Germinal center (tissue), 1 donor: ENCODE results near the gene SERPINB10.

Source experiments
- DNase-seq: peaks from one replicate; pipeline ENCODE4 v3.0.0; 2012; ENCODE audit warnings: mixed read lengths, low spot score

The SERPINB10 gene, protein sequence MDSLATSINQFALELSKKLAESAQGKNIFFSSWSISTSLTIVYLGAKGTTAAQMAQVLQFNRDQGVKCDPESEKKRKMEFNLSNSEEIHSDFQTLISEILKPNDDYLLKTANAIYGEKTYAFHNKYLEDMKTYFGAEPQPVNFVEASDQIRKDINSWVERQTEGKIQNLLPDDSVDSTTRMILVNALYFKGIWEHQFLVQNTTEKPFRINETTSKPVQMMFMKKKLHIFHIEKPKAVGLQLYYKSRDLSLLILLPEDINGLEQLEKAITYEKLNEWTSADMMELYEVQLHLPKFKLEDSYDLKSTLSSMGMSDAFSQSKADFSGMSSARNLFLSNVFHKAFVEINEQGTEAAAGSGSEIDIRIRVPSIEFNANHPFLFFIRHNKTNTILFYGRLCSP

GRCh38 chr18:63907664-63908063 lies at the start of gene SERPINB10:
TSS of gene SERPINB10 (plus strand) at chr18:63907958. CDS start at chr18:63915511, 7,553 bp downstream.
- no peak for DNase-seq

DNA sequence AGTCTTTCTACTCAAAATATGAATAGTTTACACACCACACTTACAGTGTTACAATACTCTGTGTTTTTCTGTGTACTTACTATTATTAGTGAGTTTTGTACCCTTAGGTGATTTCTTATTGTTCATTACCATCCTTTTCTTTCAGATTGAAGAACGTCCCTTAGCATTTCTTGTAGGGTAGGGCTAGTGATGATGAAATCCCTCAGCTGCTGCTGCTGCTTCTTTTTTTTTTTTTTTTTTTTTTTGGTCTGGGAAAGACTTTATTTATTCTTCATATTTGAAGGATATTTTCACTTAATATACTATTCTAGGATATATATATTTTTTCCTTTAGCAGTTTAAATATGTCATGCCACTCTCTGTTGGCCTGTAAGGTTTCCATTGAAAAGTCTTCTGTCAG lies 49.3 kb upstream of the SERPINB10 start:
- DNase-seq: no peak

DNA sequence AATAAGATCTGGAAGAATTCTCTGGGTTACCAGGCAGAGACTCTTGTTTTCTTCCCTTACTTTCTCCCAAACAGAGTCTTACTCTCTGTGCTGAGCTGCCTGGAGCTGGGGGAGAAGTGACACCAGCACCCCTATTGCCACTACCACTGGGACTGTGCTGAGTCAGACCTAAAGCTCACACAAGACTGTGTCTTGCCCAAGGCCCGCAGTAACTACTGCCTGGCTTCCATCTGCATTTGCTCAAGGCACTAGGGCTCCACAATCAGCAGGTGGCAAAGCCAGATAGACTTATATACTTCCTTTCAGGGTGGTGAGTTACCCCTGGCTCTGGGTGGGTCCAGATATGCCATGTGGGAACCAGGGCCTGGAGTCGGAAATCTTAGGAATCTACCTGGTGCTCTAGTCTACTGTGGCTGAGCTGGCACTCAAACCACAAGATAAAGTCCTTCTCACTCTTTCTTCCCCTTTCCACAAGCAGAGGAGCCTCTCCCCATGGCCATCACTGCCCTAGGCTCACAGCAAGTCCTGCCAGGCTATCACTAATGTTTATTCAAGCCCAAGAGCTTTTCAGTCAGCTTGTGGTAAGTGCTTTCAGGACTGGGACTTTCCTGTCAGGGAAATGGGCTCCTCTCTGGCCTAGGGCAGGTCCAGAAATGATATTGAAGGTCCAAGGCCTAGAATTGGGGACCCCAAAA lies 47.8 kb upstream of the SERPINB10 start:
- no peak for DNase-seq

DNA sequence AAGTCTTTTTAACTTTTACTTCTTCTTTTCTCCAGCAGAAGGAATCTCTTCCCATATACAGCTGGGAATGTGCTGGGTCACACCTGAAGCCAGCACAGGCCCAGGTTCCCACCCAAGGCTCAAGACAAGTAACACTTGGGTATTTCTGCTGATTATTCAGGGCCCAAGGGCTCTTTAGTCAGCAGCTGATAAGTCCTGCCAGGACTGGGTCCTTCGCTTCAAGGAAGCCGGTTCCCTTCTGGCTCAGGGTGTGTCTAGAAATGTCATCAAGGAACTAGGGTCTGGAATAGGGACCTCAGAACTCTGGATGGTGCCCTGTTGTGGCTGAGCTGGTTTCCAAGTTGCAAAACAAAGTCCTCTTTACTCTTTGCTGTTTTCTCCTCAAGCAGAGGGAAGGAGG lies 47.2 kb upstream of the SERPINB10 start:
- no peak for DNase-seq

GRCh38 chr18:63867368-63868125 lies 40.2 kb upstream of the SERPINB10 start:
- DNase-seq: no peak

DNA sequence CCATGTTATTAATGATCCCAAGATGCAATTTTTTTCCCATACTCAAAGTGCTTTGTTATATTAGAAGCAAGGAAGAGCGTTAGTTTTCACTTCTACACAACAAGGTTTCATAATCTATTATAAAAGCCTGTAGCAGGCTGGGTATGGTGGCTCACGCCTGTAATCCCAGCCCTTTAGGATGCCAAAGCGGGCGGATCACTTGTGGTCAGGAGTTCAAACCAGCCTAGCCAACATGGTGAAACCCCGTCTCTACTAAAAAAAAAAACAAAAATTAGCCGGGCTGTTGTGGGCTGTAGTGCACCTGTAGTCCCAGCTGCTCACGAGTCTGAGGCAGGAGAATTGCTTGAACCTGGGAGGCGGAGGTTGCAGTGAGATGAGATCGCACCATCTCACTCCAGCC lies 39.2 kb upstream of the SERPINB10 start:
- DNase-seq: no peak

DNA sequence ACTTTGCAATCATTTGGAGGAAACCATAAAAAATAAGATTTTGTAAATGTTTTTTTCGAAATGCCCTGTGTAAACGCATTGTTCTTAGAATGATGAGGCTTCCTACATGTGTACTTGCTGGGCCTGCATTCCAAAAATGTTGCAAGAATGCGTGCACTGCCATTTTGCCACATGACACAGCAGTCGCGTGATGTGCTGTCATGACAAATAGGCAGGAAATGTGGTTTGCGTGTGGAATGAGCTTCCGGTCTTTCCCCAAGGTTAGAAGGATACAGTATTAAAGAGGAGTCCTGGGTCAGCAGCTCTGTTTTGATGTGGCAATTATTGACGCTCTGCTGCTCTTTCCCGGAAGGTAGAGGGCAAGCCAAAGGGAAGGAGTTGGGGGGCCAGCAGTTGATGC lies 38.4 kb upstream of the SERPINB10 start:
- DNase-seq: no peak

- no peak for DNase-seq
Measured at GRCh38 chr18:63869851-63870250, 37.9 kb upstream of the SERPINB10 start.

DNA sequence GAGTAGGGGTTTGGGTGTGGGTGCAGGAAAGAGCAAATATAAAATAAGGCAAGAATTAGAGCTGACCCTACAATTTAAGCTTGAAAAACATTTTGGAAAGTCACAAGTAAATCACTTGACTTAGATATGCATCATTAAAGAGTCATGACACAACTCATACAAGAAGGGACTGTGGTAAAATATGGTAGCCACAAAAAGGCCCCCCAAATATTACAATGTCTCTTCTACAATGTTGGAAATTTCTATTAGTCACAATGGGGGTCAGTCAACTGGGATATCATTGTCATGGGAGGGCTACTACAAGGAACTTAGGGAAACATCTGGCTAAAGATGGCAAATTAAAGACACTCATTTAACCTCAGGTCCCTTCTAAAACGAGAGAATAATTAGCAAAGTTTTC lies 35.9 kb upstream of the SERPINB10 start:
- no peak for DNase-seq

GRCh38 chr18:63872586-63872985 lies 35.2 kb upstream of the SERPINB10 start:
- no peak for DNase-seq

GRCh38 chr18:63878343-63878742 lies 29.4 kb upstream of the SERPINB10 start:
- no peak for DNase-seq

GRCh38 chr18:63878925-63879324 lies 28.8 kb upstream of the SERPINB10 start:
- DNase-seq: no peak

DNA sequence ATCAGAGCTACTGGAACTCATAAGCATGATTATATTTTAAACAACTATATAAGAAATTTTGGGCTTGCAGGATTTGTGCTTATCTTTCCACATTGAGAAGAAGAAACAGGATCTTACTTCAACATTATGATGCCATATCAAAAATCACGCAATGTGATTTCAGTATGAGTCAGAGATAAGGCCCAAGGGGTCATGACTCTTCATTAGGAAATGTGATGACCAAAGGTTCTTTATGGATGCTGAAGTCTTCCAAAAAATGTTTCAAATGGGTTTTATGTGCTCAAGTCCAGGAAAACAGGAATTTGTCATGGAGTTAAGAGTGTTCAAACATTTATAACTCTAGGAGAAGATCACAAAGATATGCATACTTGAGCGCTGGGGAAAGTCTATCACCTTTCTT lies 28.0 kb upstream of the SERPINB10 start:
- no peak for DNase-seq

GRCh38 chr18:63881851-63882250 lies 25.9 kb upstream of the SERPINB10 start:
- no peak for DNase-seq

DNA sequence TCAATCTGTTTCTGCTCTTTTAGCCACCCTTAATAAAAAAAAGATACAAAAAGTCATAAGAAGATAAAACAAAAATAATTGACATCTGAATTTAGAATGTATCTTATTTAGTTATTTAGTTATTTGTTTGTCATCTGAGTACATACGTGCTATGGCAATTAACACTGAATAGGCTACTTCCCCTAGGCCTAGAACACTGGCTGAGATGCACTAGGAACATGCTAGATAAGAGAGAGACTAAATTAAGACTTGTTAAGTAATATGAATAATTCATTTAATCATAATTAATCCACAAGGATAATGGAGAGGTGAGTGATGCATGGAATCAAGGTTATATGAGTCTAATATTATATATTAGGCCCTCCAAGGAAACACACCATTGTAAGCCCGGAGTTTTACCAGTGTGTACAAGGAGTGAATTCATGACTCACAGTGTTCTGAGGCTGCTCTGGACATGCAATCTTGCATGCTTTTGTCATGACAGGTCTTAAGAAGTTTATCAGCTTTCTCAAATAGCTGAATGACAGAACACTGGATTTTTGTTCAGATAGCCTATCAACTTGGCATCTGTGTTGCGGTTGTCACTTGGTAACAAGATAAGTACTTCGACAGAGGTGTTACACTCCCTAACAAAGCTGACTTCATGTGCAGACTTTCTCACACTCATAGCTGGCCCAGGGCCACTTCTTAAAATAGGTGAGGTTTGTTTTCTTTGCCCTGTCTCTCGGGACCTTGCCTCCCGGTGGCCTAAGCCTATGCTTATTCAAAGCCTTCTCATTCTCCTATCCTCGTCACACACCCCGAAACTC lies 25.2 kb upstream of the SERPINB10 start:
- no peak for DNase-seq

GRCh38 chr18:63883617-63884016 lies 24.1 kb upstream of the SERPINB10 start:
- no peak for DNase-seq

DNA sequence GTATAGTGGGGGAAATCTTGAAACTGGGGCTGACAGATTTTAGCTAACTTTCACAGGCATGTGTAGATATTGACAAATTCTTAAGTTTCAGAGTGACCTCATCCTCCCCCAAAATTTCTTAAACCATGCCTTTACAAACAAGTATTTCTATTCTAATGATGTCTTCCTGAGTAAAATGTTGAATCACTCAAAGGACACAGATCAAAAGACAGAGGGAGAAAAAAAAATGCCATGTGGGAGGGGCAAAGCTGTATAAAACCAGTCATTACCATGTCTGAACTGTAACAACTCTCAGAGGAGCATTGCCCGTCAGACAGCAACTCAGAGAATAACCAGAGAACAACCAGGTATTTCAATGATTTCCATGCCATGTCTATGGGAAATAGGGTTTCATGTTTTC lies 20.3 kb upstream of the SERPINB10 start, which contains the start of gene SERPINB2:
SERPINB2 (plus strand) TSS at position 282 of the 400 bp plus-strand sequence. CDS start 3,740 bp downstream, outside the sequence.
- no peak for DNase-seq

DNA sequence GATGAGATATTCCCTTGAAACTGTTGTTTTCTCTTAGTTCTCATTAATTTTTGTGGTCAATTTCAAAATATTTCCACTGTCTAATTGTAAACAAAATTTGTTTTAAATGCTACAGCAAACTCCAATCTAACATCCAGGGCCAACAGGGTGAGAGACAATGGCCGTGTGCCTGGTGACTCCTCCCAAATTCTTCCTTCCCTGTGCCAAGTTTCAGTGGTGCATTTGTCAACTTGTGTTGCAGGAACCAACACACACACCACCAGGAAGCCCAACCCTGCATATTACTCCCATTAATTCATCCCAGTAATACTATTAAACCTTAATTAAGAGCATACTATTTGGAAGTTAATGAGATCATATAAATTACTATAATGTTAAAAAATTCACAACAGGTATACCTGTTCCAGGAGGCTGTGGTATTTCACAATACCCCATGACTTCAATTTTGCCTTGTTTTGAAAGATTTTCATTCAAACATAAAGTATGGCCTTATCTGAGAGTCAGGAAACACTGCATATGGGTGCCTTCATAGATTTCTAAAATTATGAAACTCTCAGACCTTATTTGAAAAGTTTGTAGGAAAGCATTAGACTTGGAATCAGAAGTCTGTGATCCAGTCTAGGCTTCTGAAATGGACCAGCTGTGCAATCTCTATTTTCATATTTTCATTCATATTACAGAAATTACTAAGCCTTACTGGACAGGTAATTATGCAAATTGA lies 19.1 kb upstream of the SERPINB10 start:
- no peak for DNase-seq

GRCh38 chr18:63889626-63890025 lies 18.1 kb upstream of the SERPINB10 start:
- DNase-seq: no peak

- no peak for DNase-seq
Measured at GRCh38 chr18:63890237-63890949, 17.4 kb upstream of the SERPINB10 start.

DNA sequence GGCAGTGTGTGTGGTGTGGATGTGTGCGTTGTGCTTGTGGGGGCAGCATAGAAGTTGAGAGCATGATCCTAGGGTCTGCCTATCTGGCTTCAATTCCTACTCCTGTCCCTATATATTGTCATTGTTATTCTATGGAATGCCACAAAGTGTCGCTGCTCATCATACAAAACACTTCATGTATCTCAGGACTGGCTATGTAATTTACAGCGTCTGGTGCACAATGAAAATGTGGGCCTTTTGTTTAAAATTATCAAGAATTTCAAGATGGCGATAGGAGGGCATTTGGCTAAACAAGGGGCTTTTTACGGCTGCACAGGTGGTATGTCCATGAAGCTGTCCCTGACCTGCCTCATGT lies 16.8 kb upstream of the SERPINB10 start:
- no peak for DNase-seq
